WTC11 (cell line): Measurements from ENCODE around the gene RND1. TPM values are rescaled to one million over a fixed set of nuclear protein-coding genes. Genes with fewer than 3 reads are reported as not detected.

Experiments used
- ATAC-seq: fragments of 200-7000 bp; cut with Tn5 transposase; 2 replicates; pipeline ENCODE4 v1.10.0; 2021; ENCODE audit warnings: mild to moderate bottlenecking, moderate library complexity
- CTCF ChIA-PET: fragments of 300-600 bp; sonication (Branson Sonifier 250); formaldehyde crosslinking; loops from one replicate; lab custom pipeline; 2021; ENCODE audit warnings: antibody characterized with exemption; lab: Charles Lee
- POLR2A ChIA-PET: fragments of 350-600 bp; sonication (Branson Sonifier 250); formaldehyde crosslinking; loops from one replicate; lab custom pipeline; 2021; ENCODE audit warnings: antibody characterized with exemption; lab: Charles Lee
- DNase-seq: peaks from one replicate; pipeline ENCODE4 v3.0.0; 2021; ENCODE audit warnings: low spot score
- H3K27ac Mint-ChIP-seq: 2 replicates; pipeline ENCODE4 v1.8.0; 2021; ENCODE audit warnings: mixed read lengths
- H3K27me3 Mint-ChIP-seq: 2 replicates; pipeline ENCODE4 v1.8.0; 2021; ENCODE audit warnings: low read depth, mild to moderate bottlenecking, moderate library complexity, mixed read lengths
- H3K36me3 Mint-ChIP-seq: 2 replicates; pipeline ENCODE4 v1.8.0; 2021; ENCODE audit warnings: mixed read lengths
- H3K4me1 Mint-ChIP-seq: 2 replicates; pipeline ENCODE4 v1.8.0; 2022; ENCODE audit warnings: mixed read lengths
- H3K4me3 Mint-ChIP-seq: 2 replicates; pipeline ENCODE4 v1.8.0; 2021; ENCODE audit warnings: mild to moderate bottlenecking, moderate library complexity, mixed read lengths
- H3K9me3 Mint-ChIP-seq: 2 replicates; pipeline ENCODE4 v1.8.0; 2021; ENCODE audit warnings: mixed read lengths
- EMX1 ChIP-seq: fragments of 250-450 bp; sonication (Bioruptor Pico); IDR thresholded peaks from 2 replicates; pipeline ENCODE4 v1.8.0; 2021; ENCODE audit warnings: mild to moderate bottlenecking
- JUN ChIP-seq: sonication (generic); formaldehyde crosslinking; IDR thresholded peaks from 2 replicates; pipeline ENCODE4 v1.8.0; 2023; ENCODE audit warnings: mild to moderate bottlenecking, missing genetic modification reagents
- MXD4 ChIP-seq: fragments of 250-450 bp; sonication (Bioruptor Pico); IDR thresholded peaks from 2 replicates; pipeline ENCODE4 v1.8.0; 2021; ENCODE audit warnings: mild to moderate bottlenecking, moderate library complexity, borderline replicate concordance
- NFYB ChIP-seq: sonication (generic); formaldehyde crosslinking; conservative IDR thresholded peaks from 2 replicates; pipeline ENCODE4 v1.8.0; 2022; ENCODE audit warnings: low read depth, missing genetic modification reagents
- PRRX2 ChIP-seq: fragments of 250-450 bp; sonication (Bioruptor Pico); IDR thresholded peaks from 2 replicates; pipeline ENCODE4 v1.8.0; 2021; ENCODE audit warnings: mild to moderate bottlenecking
- RORB ChIP-seq: fragments of 250-450 bp; sonication (Bioruptor Pico); IDR thresholded peaks from 2 replicates; pipeline ENCODE4 v1.9.0; 2021; ENCODE audit warnings: mild to moderate bottlenecking
- SMAD4 ChIP-seq: sonication (generic); formaldehyde crosslinking; IDR thresholded peaks from 2 replicates; pipeline ENCODE4 v1.8.0; 2022; ENCODE audit warnings: mild to moderate bottlenecking, missing genetic modification reagents
- SOX15 ChIP-seq: fragments of 250-450 bp; sonication (Bioruptor Pico); IDR thresholded peaks from 2 replicates; pipeline ENCODE4 v1.9.0; 2021; ENCODE audit warnings: mild to moderate bottlenecking
- TP53 ChIP-seq: sonication (generic); formaldehyde crosslinking; IDR thresholded peaks from 2 replicates; pipeline ENCODE4 v1.8.1; 2023; ENCODE audit warnings: mild to moderate bottlenecking, missing genetic modification reagents
- ZNF121 ChIP-seq: sonication (generic); formaldehyde crosslinking; IDR thresholded peaks from 2 replicates; pipeline ENCODE4 v1.8.0; 2023; ENCODE audit warnings: missing genetic modification reagents
- total RNA-seq: library from RNA; stranded (reverse); gene quantifications from 3 replicates; pipeline ENCODE4 v1.2.3, GENCODE V29; 2021
- TF ChIP-seq, protein P1 (sequence below): sonication (generic); formaldehyde crosslinking; IDR thresholded peaks from 2 replicates; pipeline ENCODE4 v1.8.1; 2022; ENCODE audit warnings: missing genetic modification reagents, borderline replicate concordance
- TF ChIP-seq, protein P2 (sequence below): sonication (generic); formaldehyde crosslinking; IDR thresholded peaks from 2 replicates; pipeline ENCODE4 v1.8.1; 2023; ENCODE audit warnings: mild to moderate bottlenecking, missing genetic modification reagents, moderate library complexity
- TF ChIP-seq, protein P3 (sequence below): sonication (generic); formaldehyde crosslinking; IDR thresholded peaks from 2 replicates; pipeline ENCODE4 v1.8.1; 2023; ENCODE audit warnings: mild to moderate bottlenecking, missing genetic modification reagents
- TF ChIP-seq, protein P4 (sequence below): sonication (generic); formaldehyde crosslinking; IDR thresholded peaks from 2 replicates; pipeline ENCODE4 v1.8.0; 2023; ENCODE audit warnings: missing genetic modification reagents, mild to moderate bottlenecking, borderline replicate concordance
- TF ChIP-seq, protein P5 (sequence below): fragments of 250-450 bp; sonication (Bioruptor Pico); IDR thresholded peaks from 2 replicates; pipeline ENCODE4 v1.9.0; 2021; ENCODE audit warnings: mild to moderate bottlenecking

Gene RND1
- total RNA-seq, 1 experiment from 2014 or later, result 7.6 TPM

DNA sequence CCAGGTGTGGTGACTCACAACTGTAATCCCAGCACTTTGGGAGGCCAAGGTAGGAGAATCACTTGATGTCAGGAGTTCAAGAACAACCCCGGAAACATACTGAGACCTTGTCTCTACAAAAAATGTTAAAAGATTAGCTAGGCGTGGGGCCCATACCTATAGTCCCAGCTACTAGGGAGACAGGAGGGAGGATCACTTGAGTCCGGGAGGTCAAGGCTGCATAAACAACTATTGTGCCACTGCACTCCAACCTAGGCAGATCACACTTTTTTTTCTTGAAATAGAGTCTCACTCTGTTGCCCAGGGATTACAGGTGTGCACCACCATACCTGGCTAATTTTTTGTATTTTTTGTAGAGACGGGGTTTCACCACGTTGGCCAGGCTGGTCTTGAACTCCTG, 6.1 kb downstream of the RND1 start:
- TF ChIP-seq MXD4 (no peak), SOX15 (no peak), ZNF121 (CRISPR knock-in tag) (no peak), EMX1 (CRISPR knock-in tag) (no peak), TP53 (no peak), PRRX2 (CRISPR knock-in tag) (no peak), SMAD4 (CRISPR knock-in tag) (no peak), RORB (CRISPR knock-in tag) (no peak), JUN (CRISPR knock-in tag) (no peak), NFYB (CRISPR knock-in tag) (no peak)
- TF ChIP-seq, protein P1, sequence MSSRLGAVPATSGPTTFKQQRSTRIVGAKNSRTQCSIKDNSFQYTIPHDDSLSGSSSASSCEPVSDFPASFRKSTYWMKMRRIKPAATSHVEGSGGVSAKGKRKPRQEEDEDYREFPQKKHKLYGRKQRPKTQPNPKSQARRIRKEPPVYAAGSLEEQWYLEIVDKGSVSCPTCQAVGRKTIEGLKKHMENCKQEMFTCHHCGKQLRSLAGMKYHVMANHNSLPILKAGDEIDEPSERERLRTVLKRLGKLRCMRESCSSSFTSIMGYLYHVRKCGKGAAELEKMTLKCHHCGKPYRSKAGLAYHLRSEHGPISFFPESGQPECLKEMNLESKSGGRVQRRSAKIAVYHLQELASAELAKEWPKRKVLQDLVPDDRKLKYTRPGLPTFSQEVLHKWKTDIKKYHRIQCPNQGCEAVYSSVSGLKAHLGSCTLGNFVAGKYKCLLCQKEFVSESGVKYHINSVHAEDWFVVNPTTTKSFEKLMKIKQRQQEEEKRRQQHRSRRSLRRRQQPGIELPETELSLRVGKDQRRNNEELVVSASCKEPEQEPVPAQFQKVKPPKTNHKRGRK (CRISPR knock-in tag), result no peak
- TF ChIP-seq, protein P2, sequence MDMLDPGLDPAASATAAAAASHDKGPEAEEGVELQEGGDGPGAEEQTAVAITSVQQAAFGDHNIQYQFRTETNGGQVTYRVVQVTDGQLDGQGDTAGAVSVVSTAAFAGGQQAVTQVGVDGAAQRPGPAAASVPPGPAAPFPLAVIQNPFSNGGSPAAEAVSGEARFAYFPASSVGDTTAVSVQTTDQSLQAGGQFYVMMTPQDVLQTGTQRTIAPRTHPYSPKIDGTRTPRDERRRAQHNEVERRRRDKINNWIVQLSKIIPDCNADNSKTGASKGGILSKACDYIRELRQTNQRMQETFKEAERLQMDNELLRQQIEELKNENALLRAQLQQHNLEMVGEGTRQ (CRISPR knock-in tag), result no peak
- TF ChIP-seq, protein P3, sequence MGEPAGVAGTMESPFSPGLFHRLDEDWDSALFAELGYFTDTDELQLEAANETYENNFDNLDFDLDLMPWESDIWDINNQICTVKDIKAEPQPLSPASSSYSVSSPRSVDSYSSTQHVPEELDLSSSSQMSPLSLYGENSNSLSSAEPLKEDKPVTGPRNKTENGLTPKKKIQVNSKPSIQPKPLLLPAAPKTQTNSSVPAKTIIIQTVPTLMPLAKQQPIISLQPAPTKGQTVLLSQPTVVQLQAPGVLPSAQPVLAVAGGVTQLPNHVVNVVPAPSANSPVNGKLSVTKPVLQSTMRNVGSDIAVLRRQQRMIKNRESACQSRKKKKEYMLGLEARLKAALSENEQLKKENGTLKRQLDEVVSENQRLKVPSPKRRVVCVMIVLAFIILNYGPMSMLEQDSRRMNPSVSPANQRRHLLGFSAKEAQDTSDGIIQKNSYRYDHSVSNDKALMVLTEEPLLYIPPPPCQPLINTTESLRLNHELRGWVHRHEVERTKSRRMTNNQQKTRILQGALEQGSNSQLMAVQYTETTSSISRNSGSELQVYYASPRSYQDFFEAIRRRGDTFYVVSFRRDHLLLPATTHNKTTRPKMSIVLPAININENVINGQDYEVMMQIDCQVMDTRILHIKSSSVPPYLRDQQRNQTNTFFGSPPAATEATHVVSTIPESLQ, result no peak
- TF ChIP-seq, protein P4, sequence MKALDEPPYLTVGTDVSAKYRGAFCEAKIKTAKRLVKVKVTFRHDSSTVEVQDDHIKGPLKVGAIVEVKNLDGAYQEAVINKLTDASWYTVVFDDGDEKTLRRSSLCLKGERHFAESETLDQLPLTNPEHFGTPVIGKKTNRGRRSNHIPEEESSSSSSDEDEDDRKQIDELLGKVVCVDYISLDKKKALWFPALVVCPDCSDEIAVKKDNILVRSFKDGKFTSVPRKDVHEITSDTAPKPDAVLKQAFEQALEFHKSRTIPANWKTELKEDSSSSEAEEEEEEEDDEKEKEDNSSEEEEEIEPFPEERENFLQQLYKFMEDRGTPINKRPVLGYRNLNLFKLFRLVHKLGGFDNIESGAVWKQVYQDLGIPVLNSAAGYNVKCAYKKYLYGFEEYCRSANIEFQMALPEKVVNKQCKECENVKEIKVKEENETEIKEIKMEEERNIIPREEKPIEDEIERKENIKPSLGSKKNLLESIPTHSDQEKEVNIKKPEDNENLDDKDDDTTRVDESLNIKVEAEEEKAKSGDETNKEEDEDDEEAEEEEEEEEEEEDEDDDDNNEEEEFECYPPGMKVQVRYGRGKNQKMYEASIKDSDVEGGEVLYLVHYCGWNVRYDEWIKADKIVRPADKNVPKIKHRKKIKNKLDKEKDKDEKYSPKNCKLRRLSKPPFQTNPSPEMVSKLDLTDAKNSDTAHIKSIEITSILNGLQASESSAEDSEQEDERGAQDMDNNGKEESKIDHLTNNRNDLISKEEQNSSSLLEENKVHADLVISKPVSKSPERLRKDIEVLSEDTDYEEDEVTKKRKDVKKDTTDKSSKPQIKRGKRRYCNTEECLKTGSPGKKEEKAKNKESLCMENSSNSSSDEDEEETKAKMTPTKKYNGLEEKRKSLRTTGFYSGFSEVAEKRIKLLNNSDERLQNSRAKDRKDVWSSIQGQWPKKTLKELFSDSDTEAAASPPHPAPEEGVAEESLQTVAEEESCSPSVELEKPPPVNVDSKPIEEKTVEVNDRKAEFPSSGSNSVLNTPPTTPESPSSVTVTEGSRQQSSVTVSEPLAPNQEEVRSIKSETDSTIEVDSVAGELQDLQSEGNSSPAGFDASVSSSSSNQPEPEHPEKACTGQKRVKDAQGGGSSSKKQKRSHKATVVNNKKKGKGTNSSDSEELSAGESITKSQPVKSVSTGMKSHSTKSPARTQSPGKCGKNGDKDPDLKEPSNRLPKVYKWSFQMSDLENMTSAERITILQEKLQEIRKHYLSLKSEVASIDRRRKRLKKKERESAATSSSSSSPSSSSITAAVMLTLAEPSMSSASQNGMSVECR (CRISPR knock-in tag), result no peak
- TF ChIP-seq, protein P5, sequence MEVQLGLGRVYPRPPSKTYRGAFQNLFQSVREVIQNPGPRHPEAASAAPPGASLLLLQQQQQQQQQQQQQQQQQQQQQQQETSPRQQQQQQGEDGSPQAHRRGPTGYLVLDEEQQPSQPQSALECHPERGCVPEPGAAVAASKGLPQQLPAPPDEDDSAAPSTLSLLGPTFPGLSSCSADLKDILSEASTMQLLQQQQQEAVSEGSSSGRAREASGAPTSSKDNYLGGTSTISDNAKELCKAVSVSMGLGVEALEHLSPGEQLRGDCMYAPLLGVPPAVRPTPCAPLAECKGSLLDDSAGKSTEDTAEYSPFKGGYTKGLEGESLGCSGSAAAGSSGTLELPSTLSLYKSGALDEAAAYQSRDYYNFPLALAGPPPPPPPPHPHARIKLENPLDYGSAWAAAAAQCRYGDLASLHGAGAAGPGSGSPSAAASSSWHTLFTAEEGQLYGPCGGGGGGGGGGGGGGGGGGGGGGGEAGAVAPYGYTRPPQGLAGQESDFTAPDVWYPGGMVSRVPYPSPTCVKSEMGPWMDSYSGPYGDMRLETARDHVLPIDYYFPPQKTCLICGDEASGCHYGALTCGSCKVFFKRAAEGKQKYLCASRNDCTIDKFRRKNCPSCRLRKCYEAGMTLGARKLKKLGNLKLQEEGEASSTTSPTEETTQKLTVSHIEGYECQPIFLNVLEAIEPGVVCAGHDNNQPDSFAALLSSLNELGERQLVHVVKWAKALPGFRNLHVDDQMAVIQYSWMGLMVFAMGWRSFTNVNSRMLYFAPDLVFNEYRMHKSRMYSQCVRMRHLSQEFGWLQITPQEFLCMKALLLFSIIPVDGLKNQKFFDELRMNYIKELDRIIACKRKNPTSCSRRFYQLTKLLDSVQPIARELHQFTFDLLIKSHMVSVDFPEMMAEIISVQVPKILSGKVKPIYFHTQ, result no peak
- TF ChIP-seq, all 79 proteins: peak for 0
- ChIA-PET CTCF (interaction anchor here (0.8 to 7.0 kb wide), 3 partner anchors 31 to 76 kb away, joined by 3 to 65 read pairs (median 3); no protein-coding TSS in a partner anchor), POLR2A (interaction anchor here (1.1 to 1.4 kb wide), 2 partner anchors 16 to 31 kb away, joined by 4 to 13 read pairs; no protein-coding TSS in a partner anchor)
- ATAC-seq (no peak), DNase-seq (no peak)
- Mint-ChIP-seq H3K4me1 (peaks cover 26% of the 10 kb centered on the region), H3K27ac (no peak overlapping the region), H3K4me3 (no peak overlapping the region), H3K9me3 (no peaks in the 10 kb centered on the region), H3K36me3 (peaks cover 17% of the 10 kb centered on the region), H3K27me3 (0 out of 2 replicates have a peak, but pooled peaks cover under 1% of the 10 kb centered on the region)
